ENCODE data around the gene ZBED4.
"Not testable (repeated sequence)": the region's sequence is repeated elsewhere in the genome, so short reads cannot be mapped to it uniquely, and the experiment has no call there.

Gene ZBED4

DNA sequence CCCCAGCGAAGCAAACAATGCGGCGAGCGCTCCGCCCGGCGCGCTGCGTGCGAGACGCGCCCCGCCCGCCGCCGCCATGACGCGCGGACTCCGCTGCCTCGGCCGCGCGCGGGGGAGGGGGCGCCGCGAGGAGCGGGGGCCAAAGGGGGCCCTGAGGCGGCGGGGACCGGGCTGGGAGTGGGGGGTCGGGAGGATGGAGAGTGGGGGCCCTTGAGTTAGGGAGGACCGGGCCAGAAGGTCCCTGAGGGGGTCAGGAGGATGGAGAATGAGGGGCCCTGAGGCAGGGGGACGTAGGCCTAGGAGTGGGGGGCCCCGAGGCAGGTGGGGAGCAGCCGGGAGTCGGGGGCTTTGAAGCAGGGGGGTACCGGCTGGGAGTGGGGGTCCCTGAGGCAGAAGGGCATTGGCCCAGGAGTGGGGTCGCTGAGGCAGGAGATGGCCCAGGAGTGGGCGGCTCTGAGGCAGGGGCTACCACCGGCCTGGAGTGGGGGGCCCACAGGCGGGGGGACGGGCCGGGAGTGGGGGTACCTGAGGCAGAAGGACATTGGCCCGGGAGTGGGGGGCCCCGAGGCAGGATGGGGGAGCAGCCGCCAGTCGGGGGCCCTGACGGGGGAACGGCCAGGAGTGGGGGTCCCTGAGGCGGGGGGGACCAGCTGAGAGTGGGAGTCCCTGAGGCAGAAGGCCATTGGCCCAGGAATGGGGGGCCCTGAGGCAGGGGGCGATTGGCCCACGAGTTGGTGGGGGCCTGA lies 25.6 kb upstream of the ZBED4 start, which contains the start of gene BRD1:
Gene BRD1, minus strand, starts transcription at position 21 of the 746 bp plus-strand sequence. CDS start 3,556 bp downstream, outside the sequence.
- peak in 1 of 2 experiments; percentile 67 for DNase-seq

DNA sequence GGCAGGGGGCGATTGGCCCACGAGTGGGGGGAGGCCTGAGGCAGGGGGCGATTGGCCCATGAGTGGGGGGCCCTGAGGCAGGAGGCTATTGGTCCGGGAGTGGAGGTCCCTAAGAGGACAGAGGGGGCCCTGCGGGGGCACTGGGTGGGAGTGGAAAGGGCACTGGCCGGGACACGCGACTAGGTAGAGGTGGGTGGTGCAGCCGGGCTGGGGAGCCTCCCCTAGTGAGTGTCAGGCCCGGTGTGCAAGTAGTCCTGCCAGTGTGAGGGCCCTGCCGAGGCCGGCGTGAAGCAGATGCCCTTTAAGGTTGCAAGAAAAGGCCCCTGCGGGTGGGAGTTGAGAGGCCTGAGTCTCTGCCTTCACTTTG lies 25.1 kb upstream of the ZBED4 start:
- DNase-seq = no peak

DNA sequence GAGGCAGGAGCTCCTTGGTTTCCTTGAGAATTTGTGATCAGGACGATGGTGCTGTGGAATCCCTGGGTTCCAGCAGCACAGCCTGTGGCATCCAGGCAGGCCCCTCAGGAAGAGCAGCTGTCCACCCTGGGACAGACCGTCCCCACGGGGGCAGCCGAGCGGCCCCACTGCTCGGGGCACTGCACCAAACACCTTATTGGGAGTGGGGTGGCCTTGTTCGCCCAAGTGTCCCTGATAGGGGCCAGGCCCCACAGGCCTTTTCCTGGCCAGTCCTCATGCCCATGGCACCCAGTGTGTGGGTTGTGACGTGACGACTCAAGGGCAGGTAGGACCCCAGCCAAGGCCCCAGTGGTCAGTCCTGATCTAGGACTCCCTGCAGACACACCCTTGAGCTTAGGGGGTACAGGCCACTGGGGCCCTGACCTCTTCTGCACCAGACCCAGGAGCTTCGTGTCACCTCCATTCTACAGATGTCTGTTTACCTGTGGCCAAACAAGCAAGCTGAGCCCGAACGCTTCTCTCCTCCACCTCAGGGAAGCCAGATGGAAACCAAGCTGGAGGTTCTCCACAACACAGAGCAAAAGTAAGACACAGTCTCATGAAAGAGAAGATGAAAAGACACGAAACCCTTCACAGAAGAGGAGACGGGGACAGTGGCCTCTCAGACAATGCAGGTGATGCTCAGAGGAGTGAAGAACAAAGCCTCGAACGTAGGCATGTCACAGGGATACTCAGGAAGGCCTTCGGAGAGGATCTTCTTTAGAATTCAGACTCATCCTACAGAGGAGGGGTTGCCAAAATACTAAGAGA lies 24.4 kb upstream of the ZBED4 start:
- no peak for DNase-seq

DNA sequence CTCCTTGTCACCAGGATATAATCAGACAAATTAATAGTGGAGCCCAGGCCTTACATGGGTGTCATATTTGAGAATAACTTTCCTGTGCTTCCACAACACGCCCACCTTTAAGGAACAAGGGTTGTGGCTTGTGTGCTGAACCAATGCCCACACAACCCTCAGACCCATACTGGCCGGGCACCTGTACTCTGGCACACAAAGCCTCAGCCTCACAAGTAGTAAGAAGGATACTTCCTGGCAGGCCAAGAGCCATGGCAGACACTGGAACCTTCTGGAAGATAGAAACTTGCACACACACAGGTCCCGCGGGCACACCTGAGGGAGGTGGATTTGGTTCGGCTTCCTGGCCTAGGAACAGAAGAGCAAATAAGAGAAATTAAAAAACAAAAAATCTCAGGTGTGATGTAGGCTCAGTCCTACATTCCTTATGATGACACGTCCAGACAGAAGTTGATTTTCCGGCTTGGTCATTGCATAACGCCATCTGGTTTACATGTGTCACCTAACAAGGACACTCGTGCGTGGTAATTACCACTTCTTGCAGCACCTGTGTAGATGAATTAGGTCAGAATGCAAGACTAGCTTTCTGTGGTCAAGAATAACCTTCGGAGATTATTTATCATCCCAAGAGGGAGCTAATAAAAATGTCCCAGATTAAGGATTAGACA lies 20.2 kb upstream of the ZBED4 start:
- no peak for DNase-seq

DNA sequence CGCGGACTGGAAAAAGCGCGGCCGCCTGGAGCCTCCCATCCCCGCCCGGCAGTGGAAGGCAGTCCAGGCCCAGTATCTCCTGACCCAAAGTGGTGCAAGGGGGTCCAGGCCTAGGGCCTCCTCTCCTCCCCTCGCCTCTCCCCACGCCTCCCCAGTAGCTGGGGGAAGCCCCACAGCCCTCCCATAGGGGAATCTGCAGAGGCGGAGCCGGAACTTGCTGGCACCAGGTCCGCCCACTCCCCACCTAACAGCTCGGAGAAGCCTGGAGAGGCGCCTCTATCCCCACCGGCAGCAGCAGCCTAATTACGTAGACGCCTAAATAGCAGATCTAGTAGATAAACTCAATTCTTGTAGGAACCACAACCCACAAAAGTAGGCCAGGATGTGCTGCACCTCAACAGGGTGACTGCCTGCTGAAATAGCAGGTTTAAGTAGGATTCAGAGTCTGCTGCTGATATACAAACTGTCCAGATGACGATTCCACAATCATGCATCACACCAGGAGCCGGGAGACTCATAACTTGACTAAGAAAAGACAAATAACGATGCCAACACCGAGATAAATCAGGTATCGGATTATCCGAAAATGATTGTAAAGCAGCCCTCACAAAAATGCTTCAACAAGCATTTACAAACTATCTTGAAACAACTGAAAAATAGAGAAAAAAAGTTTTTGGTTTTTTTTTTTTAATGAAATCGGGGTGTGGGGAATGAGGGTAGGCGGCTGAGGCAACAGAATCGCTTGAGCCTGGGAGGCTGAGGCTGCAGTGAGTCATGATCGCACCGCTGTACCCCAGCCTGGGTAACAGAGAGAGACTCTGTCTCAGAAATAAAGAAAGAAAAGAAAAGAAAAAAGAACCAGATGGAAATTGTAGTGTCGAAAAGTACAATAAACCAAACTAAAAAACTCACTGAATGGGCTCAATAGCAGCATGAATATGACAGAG lies 14.6 kb upstream of the ZBED4 start:
- no peak for DNase-seq

DNA sequence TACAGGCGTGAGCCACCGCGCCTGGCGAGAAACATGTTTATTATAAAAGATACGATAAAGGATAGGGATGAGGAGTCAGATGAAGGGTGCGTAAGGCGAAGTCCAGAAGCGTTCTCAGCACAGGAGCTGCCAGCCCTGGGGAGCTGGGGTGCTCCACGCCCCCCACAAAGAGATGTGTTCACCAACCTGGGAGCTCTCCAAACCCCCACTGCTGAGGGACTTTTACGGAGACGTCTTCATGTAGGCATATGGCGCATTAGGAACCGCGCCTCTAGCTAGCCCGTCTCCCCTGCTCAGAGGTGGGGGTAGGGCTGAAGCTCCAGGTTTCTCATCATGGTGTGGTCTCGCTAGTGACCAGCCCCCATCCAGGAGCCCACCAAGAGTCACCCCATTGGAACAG lies 8.4 kb upstream of the ZBED4 start:
- no peak for DNase-seq

DNA sequence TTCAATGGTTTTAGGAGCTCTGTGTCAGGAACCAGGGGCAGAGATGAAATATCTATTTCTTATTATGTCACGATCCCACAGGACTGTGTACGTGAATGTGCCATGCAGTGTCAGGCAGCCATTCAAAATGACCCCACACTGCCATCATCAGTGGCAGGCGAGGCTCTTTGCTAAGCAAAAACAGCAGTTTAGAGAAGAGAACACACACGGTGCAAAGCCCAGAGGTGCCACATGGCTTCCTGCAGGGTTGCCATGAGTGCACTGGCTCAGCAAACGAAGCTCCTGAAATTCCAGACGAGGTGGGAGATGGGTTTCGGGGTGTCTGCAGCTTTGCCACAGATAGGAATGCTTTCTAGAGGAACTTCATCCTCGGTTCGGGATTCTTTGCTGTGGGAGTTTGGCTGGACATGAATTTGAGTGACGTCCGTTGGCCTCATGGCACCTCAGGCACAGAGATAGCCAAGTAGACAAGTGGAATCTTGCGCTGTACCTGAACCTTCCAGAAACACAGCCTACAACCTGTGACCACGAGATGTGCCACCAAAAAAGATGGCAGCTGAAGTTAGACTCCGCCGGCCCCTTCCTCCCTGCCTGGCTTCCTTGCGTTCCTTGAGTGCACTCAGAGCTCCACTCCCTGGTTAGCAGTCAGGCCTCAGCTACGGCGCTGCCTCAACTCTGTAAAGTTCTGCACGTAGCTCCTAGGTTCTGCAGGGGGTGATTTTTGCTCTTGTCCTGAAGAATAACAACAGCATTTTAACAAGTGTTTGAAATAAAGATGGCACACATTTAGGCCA lies 7.8 kb upstream of the ZBED4 start:
- DNase-seq = no peak

DNA sequence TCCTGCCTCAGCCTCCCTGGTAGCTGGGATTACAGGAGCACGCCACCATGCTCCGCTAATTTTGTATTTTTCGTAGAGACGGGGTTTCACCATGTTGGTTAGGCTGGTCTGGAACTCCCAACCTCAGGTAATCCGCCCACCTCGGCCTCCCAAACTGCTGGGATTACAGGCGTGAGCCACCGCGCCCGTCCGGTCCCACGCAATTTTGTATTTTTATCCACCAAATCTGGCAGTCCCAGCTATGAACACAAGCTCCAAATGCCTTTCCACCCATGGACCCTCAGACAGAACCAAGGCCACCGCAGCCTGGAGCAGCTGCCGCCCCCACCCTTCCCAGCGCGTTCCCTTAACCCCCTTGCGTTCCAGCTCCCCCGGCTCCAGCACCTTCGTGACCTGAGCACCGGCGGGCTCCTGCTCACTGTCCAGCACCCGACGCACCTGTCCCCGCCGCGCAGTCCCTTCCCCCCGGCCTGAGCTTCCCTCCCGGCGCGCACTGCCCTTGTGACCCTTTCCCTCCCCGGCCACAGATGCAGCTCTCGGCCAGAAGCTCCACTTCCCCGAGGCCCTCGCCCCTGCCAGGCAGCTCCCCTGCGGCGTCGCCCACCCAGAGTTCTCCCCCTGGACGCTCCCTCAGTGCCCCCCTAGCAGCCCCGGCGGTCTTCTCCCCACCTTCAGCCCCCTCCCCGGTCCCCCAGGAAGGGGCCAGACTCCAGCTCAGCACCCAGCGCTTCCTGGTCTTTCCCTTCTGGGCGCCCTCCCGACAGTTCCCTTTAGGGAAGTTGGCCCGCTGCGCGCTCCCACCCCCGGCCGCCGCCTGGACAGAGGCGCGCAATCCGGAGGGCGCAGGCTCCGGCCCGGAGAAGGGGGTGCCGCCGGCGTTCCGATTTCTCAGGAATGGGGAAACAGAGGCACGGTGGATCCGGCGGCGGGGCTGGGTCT lies 5.6 kb upstream of the ZBED4 start:
- DNase-seq = no peak

DNA sequence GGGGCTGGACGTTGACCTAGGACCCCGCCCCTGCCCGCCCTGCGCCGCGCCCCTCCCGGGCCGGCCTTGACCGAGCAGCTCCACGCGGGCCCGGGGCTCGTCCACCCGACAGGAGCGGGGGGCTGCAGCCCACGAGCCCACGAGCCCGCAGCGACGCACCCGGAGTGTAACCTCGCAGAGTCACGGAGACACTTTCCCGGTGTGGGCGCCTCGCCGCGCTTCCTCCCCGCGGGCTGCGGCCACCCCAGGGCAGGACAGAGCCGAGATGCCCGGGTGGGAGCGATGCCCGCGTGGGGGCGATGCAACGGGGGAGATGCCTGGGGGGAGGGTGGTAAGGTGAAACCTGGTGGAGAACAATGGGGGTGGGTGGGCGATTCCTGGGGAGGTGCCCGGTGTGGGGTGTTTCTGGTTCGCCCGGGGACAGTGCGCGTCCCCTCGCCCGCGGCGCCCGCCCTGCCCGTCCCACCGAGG lies 4.9 kb upstream of the ZBED4 start:
- no peak for DNase-seq

DNA sequence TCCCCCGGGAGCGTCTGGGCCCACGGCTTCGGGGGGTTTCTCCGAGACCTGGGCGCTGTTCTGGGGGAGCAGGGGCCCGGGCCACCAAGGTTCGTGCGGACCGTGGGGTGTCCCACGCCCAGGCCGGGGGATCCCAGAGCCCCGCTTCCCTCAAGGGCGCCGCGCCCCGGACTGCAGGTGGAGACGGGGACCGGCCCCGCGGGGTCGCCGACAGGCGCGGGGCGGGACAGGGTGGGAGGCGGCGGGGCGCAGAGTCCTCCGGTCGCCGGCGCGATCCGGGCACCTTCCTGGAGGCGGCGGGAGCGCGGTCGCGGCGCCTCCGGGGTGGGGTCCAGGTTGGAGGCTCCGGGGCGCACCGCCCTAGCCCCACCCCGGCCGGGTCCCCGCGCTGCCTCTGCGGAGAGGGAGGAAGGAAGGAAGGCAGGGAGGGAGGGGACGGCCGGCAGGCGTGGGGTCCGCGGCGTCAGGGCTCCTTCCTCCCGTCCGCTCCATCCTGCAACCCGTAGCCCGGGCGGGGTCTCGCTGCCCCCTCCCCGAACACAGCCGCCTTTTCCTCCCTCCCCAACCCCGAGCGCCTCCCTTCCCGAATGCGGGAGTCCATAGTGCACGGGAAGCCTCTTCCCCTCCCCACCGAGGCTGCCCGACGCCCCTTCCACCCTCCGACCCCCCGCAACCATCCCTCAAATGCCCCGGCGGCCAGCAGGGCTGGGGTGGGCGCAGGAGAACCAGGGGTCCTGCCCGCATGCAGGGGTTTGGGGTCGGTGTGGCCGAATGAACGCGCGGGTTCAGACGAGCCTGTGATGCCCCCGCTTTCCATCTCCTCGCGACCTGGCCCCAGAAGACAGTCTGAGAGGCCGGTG lies 4.3 kb upstream of the ZBED4 start:
- no peak for DNase-seq

DNA sequence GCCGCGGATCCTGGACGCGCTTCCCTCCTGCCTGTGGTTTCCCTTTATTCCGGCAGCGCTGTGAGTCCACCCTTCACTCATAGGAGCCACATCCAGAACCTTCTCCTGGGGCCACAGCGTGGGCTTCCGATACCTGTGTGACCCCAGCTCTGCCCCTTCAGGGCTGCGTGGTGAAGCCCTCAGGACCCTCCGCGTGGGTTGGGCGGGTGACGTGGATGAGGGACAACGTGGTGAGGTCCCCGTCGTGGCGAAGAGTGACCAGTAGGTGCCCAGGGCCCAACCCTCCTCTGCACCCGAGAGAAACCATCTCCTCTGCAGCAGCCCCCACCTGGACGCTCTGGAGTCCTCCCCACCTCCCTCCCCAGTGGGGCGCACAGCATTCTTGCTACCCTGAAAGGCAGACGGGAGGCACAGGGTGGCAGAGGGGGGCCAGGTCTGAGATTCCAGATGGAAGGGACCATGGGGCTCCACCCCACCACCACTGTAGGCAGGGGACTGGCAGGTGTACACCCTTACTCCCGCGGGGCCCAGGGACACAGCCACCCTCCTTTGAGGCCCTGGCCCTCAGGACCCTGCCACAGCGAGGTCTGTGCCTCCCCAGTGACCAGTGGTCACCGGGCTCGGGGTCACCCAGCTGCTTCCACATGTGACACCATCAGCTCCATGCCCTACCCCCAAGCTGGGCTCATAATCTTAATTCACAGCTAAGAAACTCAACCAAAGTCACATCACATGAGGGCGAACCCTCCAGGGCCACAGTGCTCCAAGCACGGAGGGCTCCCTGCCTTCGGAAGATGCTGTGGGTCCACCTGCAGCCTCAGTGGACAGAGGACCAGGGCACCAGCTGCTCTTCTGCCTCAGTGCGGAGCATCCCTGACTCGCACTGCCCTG lies 3.4 kb upstream of the ZBED4 start:
- DNase-seq = no peak

DNA sequence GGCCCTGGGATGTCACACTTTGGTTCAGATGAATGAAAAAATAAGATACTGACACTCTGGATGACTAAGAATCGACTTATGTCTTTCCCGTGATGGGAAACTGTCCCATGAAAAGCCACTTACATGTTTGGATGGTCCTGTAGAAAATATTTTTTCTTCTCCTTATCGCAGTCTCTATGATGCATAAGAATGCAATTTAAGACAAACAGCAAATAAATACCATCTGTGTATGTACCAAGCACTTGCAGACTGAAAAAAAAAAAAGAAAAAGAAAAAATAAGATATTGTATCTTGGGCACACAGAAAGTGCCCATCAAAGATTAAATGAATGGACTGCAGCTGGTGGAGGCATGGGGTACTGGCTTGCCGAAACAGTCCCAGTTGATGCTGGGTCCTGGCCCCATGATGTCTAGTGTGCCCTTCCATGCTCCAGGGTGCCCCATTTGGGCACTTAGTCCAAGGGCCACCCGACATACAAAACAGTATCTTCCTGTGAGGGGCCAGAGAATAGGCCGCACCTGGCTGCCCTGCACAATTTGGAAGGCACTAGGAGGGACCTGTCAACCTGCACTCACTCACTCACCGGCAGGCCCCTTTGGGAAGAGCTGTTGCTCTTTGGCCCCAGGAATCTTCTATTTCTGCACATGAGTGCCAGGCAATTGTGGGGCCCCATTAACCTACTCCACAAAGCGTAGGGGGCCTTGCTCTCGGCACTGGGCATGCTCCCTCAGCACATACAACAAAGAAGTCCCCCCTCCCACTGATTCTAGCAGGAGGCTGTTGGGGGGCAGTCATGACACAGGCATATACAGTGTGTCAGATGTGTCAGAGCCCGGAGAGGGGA lies 2.5 kb upstream of the ZBED4 start:
- no peak for DNase-seq

DNA sequence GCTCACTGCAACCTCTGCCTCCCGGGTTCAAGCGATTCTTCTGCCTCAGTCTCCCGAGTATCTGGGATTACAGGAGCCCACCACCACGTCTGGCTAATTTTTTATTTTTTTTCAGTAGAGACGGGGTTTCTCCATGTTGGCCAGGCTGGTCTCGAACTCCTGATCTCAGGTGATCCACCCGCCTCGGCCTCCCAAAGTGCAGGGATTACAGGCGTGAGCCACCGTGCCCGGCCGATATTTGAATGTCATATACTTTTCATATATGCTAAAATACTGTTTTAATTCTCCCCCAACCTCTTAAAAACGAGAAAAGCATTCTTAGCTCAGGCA lies 1.1 kb upstream of the ZBED4 start:
- not testable (repeated sequence) for DNase-seq

DNA sequence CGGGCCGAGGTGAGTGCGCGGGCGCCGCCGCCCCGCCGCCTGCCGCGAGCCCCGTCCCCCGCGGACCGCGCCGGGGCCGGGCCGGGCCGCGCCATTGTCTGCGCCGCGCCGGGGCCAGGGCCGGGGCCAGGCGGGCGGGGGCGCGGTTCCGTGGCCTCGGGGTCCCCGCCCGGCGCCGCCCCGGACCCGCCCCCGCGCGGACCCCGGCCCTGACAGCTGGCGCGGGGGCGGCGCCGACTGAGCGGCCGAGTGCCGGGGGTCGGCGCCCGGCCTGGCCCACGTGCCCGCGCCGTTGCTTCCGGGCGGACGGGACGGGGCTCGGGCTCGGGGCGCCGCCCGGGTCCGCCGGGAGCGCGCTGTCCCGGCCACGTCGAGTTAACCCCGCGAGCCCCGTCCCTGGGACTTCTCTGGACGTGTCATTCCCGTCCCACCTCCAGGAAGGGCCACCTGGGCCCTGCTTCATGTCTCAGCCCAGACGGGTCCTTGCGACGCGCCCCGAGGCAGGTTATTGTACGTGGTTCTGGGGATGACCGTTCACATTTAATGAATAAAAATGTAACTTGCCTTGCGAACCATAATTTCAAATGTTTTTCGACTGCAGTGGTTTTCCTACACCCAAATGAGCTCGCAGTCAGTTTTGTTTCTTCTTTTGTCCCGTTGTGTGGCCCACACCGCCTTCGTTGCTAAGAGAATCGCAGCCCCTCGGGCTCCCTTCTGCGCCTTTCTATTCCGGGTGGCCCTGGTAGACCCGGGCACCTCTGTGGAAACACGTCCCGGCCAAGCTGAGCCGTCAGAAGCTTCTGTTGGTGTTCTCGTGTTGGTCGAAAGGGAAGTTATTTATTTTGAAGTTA lies 562 bp downstream of the ZBED4 start:
- DNase-seq = peak in 1 of 2 experiments; percentile 24

DNA sequence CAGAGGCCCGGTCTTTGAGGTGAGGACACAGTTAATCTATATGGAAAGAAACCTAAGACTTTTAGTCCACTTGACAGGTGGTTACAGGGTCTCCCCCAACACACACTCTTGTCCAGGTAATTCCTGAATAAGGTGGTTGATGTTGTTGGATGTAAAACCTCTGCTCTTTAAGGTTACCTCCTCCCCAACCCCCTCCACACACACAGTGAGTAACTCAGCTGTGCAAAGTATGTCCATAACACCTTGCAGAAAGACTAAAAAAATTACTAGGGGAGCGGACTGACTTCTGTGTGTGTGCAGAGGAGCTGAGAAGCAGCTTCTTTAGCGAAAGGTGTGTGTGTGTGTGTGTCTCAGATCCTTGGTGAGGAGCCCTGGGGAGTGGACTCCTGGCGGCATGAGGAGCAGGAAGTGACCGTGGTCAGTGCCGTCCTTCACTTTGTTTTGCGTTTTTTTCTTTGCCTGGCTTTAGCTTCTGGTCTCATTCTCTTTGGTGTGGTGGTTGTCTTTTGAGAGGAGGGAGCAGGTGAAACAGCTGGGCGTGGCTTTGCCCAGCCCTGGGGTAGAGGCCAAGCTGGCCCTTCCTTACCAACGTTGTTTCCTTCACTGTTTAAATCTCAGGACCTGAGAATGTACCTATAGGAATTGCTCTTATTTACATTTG lies 1.7 kb downstream of the ZBED4 start:
- no peak for DNase-seq

DNA sequence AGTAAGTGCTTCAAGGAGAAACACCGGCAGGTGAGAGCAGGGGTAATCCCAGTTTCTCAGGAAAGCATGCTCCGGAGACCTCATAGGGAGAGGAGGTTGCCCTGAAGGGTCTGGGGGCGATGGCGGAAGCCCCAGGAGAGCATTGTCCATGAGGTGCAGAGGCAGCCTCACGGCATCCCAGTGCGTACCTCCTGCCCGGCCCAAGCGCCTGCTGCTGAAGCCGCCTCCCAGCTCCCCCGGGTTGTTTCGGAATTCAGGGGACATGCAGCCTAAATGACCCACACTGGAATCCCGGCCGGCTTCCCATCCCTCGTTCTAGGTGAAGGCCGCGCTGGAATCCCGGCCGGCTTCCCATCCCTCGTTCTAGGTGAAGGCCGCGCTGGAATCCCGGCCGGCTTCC lies 2.7 kb downstream of the ZBED4 start:
- DNase-seq = no peak

Measured in NCI-H446 (cell line).